GM23248 (cell line): ENCODE measurements around the gene SDK2. TPM values are rescaled to one million over a fixed set of nuclear protein-coding genes. Genes with fewer than 3 reads are reported as not detected.

Experiments
- DNase-seq: peaks from one replicate; pipeline ENCODE4 v3.0.0-alpha.2; 2015
- H2AFZ ChIP-seq: fragments of 200-600 bp; sonication (generic); 2 replicates; pipeline ENCODE4 v1.6.1; 2016; ENCODE audit warnings: antibody characterized with exemption
- H3F3A ChIP-seq: fragments of 200-600 bp; sonication (generic); 2 replicates; pipeline ENCODE4 v1.6.1; 2016; ENCODE audit warnings: mild to moderate bottlenecking, antibody characterized with exemption, mixed run types; ENCODE audit not compliant: insufficient read depth
- H3K27ac ChIP-seq: fragments of 200-600 bp; sonication (generic); 2 replicates; pipeline ENCODE4 v1.5.1; 2016; ENCODE audit warnings: mild to moderate bottlenecking
- H3K27me3 ChIP-seq: fragments of 200-600 bp; sonication (generic); replicated peaks from 2 replicates; pipeline ENCODE4 v1.6.1; 2016; ENCODE audit warnings: mild to moderate bottlenecking; ENCODE audit not compliant: insufficient read depth
- H3K36me3 ChIP-seq: fragments of 200-600 bp; sonication (generic); 2 replicates; pipeline ENCODE4 v1.6.1; 2016; ENCODE audit warnings: low read depth, mild to moderate bottlenecking
- H3K4me1 ChIP-seq: fragments of 200-600 bp; sonication (generic); 2 replicates; pipeline ENCODE4 v1.6.1; 2016; ENCODE audit warnings: mild to moderate bottlenecking; ENCODE audit not compliant: insufficient read depth
- H3K4me2 ChIP-seq: fragments of 200-600 bp; sonication (generic); one replicate; pipeline ENCODE4 v1.6.1; 2016; ENCODE audit warnings: mild to moderate bottlenecking; ENCODE audit not compliant: unreplicated experiment
- H3K4me3 ChIP-seq: fragments of 200-600 bp; sonication (generic); 2 replicates; pipeline ENCODE4 v1.5.1; 2016; ENCODE audit warnings: mild to moderate bottlenecking
- H3K79me2 ChIP-seq: fragments of 200-600 bp; sonication (generic); 2 replicates; pipeline ENCODE4 v1.6.1; 2016; ENCODE audit warnings: mild to moderate bottlenecking; ENCODE audit not compliant: insufficient read depth
- H3K9ac ChIP-seq: fragments of 200-600 bp; sonication (generic); 2 replicates; pipeline ENCODE4 v1.6.1; 2016; ENCODE audit warnings: mild to moderate bottlenecking
- H3K9me2 ChIP-seq: fragments of 200-600 bp; sonication (generic); 2 replicates; pipeline ENCODE4 v1.6.1; 2016; ENCODE audit warnings: mixed run types, mild to moderate bottlenecking, moderate library complexity; ENCODE audit not compliant: insufficient read depth
- H3K9me3 ChIP-seq: fragments of 200-600 bp; sonication (generic); one replicate; pipeline ENCODE4 v1.6.1; 2017; ENCODE audit warnings: low read depth
- H4K20me1 ChIP-seq: fragments of 200-600 bp; sonication (generic); 2 replicates; pipeline ENCODE4 v1.6.0; 2016; ENCODE audit not compliant: insufficient read depth
- EZH2 ChIP-seq: fragments of 200-600 bp; sonication (generic); IDR thresholded peaks from 2 replicates; pipeline ENCODE4 v1.6.1; 2018; ENCODE audit warnings: antibody characterized with exemption, mild to moderate bottlenecking; ENCODE audit not compliant: insufficient read depth, poor library complexity, severe bottlenecking
- EZH2phosphoT487 ChIP-seq: fragments of 200-600 bp; sonication (generic); IDR thresholded peaks from 2 replicates; pipeline ENCODE4 v1.6.1; 2018; ENCODE audit warnings: antibody characterized with exemption, moderate library complexity, mild to moderate bottlenecking, low read depth; ENCODE audit not compliant: insufficient read depth
- WGBS, 2 experiments: methylation state at CpG; one replicate each; pipeline ENCODE4 v1.1.6; 2015 to 2017; ENCODE audit warnings: low lambda C conversion rate in 2 of 2, low coverage in 1 of 2; ENCODE audit errors: missing lambda C conversion rate in 2 of 2; 5-methylcytosine and 5-hydroxymethylcytosine counted together
- in situ Hi-C: fragments of 300-500 bp; cut with MboI; formaldehyde crosslinking; loops from 2 replicates; pipeline ENCODE4 v1.15.0; 2020
- polyA plus RNA-seq: library from polyadenylated mRNA; unstranded; fragments of >200 nt; fragmentation: Nextera tagmentation; extraction: Ambion mirVana; gene quantifications from 2 replicates; pipeline ENCODE4 v1.2.1, GENCODE V29; 2016
- total RNA-seq: library from RNA; depleted of rRNA; stranded (reverse); fragments of >200 nt; shearing (Covaris generic); gene quantifications from 2 replicates; pipeline ENCODE4 v1.2.3, GENCODE V29; 2014

Gene SDK2
- total and polyA plus RNA-seq, 2 experiments from 2014 or later: under 0.01 to 0.03 TPM

DNA sequence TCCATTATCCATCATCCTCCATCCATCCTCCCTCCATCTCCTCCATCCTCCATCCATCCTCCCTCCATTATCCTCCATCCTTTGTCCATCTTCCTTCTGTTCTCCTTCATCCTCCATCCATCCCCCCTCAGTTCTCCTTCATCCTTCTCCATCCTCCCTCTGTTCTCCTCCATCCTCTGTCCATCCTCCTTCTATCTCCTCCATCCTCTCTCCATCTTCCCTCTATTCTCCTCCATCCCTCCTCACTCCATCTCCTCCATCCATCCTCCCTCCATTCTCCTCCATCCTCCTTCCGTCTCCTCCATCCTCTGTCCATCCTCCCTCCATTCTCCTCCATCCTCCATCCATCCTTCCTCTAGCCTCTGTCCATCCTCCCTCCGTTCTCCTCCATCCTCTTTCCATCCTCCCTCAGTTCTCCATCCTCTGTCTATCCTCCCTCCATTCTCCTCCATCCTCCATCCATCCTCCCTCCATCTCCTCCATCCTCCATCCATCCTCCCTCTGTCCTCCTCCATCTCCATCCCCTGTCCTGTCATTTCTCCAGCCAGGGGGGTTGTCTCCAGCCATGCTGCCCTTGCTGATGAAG is 143.7 kb downstream of the SDK2 start:
- Histone ChIP-seq H3K9ac (no peak overlapping the region), H2AFZ (no peak overlapping the region), H3K4me3 (no peak overlapping the region), H3K9me3 (no peaks in the 10 kb centered on the region), H3K4me2 (no peak overlapping the region), H3F3A (no peaks in the 10 kb centered on the region), H3K27ac (no peak overlapping the region), H3K27me3 (no peaks in the 10 kb centered on the region; the same call in 1 of the 2 replicates), H3K79me2 (no peaks in the 10 kb centered on the region), H4K20me1 (no peaks in the 10 kb centered on the region), H3K9me2 (no peaks in the 10 kb centered on the region), H3K36me3 (no peaks in the 10 kb centered on the region), H3K4me1 (no peaks in the 10 kb centered on the region)
- in situ Hi-C loops: no loop called here
- 20% methylated on average over 2 of the region's 2 CpGs; no CpG with 5 or more reads in 1 of the 2 experiments for WGBS, 2 experiments
- no peak for TF ChIP-seq EZH2
- TF ChIP-seq EZH2phosphoT487: no peak
- DNase-seq: no peak

- Histone ChIP-seq H3K27ac (no peak overlapping the region), H3F3A (no peaks in the 10 kb centered on the region), H3K79me2 (no peaks in the 10 kb centered on the region), H3K27me3 (peaks cover under 1% of the 10 kb centered on the region; the same call in 1 of the 2 replicates), H3K4me1 (no peaks in the 10 kb centered on the region), H3K4me3 (no peak overlapping the region), H3K9me3 (no peaks in the 10 kb centered on the region), H4K20me1 (no peaks in the 10 kb centered on the region), H3K9ac (no peak overlapping the region), H3K9me2 (no peaks in the 10 kb centered on the region), H2AFZ (no peak overlapping the region), H3K4me2 (no peak overlapping the region), H3K36me3 (no peaks in the 10 kb centered on the region)
- no peak for DNase-seq
- TF ChIP-seq EZH2 (no peak), EZH2phosphoT487 (no peak)
- 35 to 38% methylated on average over 14 of the region's 14 CpGs for WGBS, 2 experiments
- in situ Hi-C loops: no loop called here
These were observed 145.2 kb downstream of the SDK2 start for GRCh38 chr17:73498886-73499554.

- in situ Hi-C loops: no loop called here
- Histone ChIP-seq H4K20me1 (no peaks in the 10 kb centered on the region), H2AFZ (no peak overlapping the region), H3K9me2 (no peaks in the 10 kb centered on the region), H3K4me1 (no peaks in the 10 kb centered on the region), H3F3A (no peaks in the 10 kb centered on the region), H3K79me2 (no peaks in the 10 kb centered on the region), H3K36me3 (no peaks in the 10 kb centered on the region), H3K27me3 (peaks cover 9% of the 10 kb centered on the region), H3K4me3 (no peak overlapping the region), H3K9me3 (no peaks in the 10 kb centered on the region), H3K4me2 (no peak overlapping the region), H3K27ac (no peak overlapping the region), H3K9ac (no peak overlapping the region)
- 35 to 44% methylated on average over 8 of the region's 8 CpGs for WGBS, 2 experiments
- no peak for TF ChIP-seq EZH2phosphoT487
- no peak for TF ChIP-seq EZH2
- DNase-seq: no peak
These were observed 146.1 kb downstream of the SDK2 start for GRCh38 chr17:73498176-73498575.

DNA sequence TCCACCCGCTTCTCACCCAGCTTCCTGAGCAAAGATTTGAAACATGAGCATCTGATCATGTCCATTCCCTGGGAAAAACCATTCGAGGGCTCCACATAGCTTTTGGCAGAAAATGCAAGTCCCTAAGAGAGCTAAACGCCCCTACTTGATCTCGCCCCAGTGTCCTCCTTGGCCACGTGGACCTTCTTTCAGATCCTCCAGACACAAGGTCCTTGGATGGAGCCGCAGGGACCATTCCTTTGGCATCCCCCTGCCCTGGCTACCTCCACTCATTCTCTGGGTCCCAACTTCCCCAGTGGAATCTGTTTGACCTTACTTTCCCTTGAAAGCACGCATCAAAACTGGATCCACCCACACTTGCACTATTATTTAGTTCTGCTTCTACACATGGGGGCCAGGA is 146.5 kb downstream of the SDK2 start:
- TF ChIP-seq EZH2 (no peak), EZH2phosphoT487 (no peak)
- in situ Hi-C loops: no loop called here
- H3K4me1 ChIP-seq: no peaks in the 10 kb centered on the region

More for the DNA sequence above, 146.5 kb downstream of the SDK2 start:
- Histone ChIP-seq H2AFZ (no peak overlapping the region), H3K4me3 (no peak overlapping the region), H3F3A (no peaks in the 10 kb centered on the region), H3K27me3 (peaks cover 9% of the 10 kb centered on the region), H3K79me2 (no peaks in the 10 kb centered on the region), H3K4me2 (no peak overlapping the region), H3K9me2 (no peaks in the 10 kb centered on the region), H3K9ac (no peak overlapping the region), H3K27ac (no peak overlapping the region), H3K9me3 (no peaks in the 10 kb centered on the region), H4K20me1 (no peaks in the 10 kb centered on the region), H3K36me3 (no peaks in the 10 kb centered on the region)
- no peak for DNase-seq
- 24% methylated on average over 7 of the region's 7 CpGs for WGBS, 2 experiments
